ENCODE measurements around the gene NRL. TPM values are rescaled to one million over a fixed set of nuclear protein-coding genes. Genes with fewer than 3 reads are reported as not detected.

The NRL gene
- total RNA-seq, 4 donors from 2014 or later: 1.0 to 3.0 (median 1.1) TPM; not detected in 1

GRCh38 chr14:24100197-24100981, 14.4 kb downstream of the NRL start:
- TF ChIP-seq CTCF (IDR thresholded peaks at IDR 0.05; ENCODE audit: low read depth): no peak

- TF ChIP-seq CTCF (IDR thresholded peaks at IDR 0.05; ENCODE audit: low read depth): no peak
Observed at GRCh38 chr14:24098927-24099813, 15.6 kb downstream of the NRL start.

GRCh38 chr14:24098229-24098926, 16.4 kb downstream of the NRL start:
- no peak for TF ChIP-seq CTCF (IDR thresholded peaks at IDR 0.05; ENCODE audit: low read depth)

- TF ChIP-seq CTCF (IDR thresholded peaks at IDR 0.05; ENCODE audit: low read depth): no peak
Observed at GRCh38 chr14:24096545-24097181, 18.1 kb downstream of the NRL start.

- TF ChIP-seq CTCF (IDR thresholded peaks at IDR 0.05; ENCODE audit: low read depth): no peak
Observed at GRCh38 chr14:24095271-24096068, 19.3 kb downstream of the NRL start.

GRCh38 chr14:24094841-24095270, 19.9 kb downstream of the NRL start:
- no peak for TF ChIP-seq CTCF (IDR thresholded peaks at IDR 0.05; ENCODE audit: low read depth)
